SU-DHL-6 (cell line): Measurements from ENCODE around the gene VIPR2.
"Not testable (repeated sequence)": the region's sequence is repeated elsewhere in the genome, so short reads cannot be mapped to it uniquely, and the experiment has no call there.

Source experiments
- H2AFZ ChIP-seq: fragments of 200-600 bp; sonication (generic); 2 replicates; pipeline ENCODE4 v1.6.1; 2014; ENCODE audit warnings: low read depth, mild to moderate bottlenecking, moderate library complexity, mixed read lengths, antibody characterized with exemption, low read length; ENCODE audit not compliant: severe bottlenecking
- H3F3A ChIP-seq: fragments of 200-600 bp; shearing (Covaris generic); 2 replicates; pipeline ENCODE4 v1.6.0; 2016; ENCODE audit warnings: antibody characterized with exemption, mild to moderate bottlenecking; ENCODE audit not compliant: insufficient read depth
- H3K27ac ChIP-seq: fragments of 200-600 bp; sonication (generic); 2 replicates; pipeline ENCODE4 v1.5.1; 2016; ENCODE audit warnings: low read depth, mild to moderate bottlenecking, low read length, moderate library complexity, mixed read lengths
- H3K27me3 ChIP-seq: fragments of 200-600 bp; sonication (generic), shearing (Covaris generic); 2 replicates; pipeline ENCODE4 v1.6.0; 2014; ENCODE audit warnings: mild to moderate bottlenecking, low read length
- H3K36me3 ChIP-seq: fragments of 200-600 bp; sonication (generic); 2 replicates; pipeline ENCODE4 v1.6.1; 2014; ENCODE audit warnings: mild to moderate bottlenecking, low read length, mixed read lengths
- H3K4me2 ChIP-seq: fragments of 300-600, 200-600 bp; shearing (Covaris generic), sonication (generic); 2 replicates; pipeline ENCODE4 v1.6.0; 2014; ENCODE audit warnings: low read length, low read depth, mild to moderate bottlenecking; ENCODE audit not compliant: poor library complexity, severe bottlenecking
- H3K4me3 ChIP-seq: fragments of 200-600 bp; sonication (generic); 2 replicates; pipeline ENCODE4 v1.5.1; 2014; ENCODE audit warnings: antibody characterized with exemption, low read length, mild to moderate bottlenecking, mixed read lengths; ENCODE audit not compliant: insufficient read depth, poor library complexity, severe bottlenecking
- H3K79me2 ChIP-seq: fragments of 200-600 bp; sonication (generic); 2 replicates; pipeline ENCODE4 v1.6.1; 2014; ENCODE audit warnings: mild to moderate bottlenecking, low read length, moderate library complexity; ENCODE audit not compliant: insufficient read depth
- H3K9ac ChIP-seq: fragments of 200-600 bp; sonication (generic); 2 replicates; pipeline ENCODE4 v1.7.0; 2014; ENCODE audit warnings: mild to moderate bottlenecking, low read length
- H3K9me2 ChIP-seq: fragments of 200-600 bp; sonication (generic); replicated peaks from 2 replicates; pipeline ENCODE4 v1.6.1; 2014; ENCODE audit warnings: low read length; ENCODE audit not compliant: insufficient read depth
- H3K9me3 ChIP-seq: fragments of 200-600 bp; sonication (generic); 2 replicates; pipeline ENCODE4 v1.6.1; 2014; ENCODE audit warnings: low read length, mixed read lengths; ENCODE audit not compliant: insufficient read depth
- H4K20me1 ChIP-seq: fragments of 200-600 bp; sonication (generic); 2 replicates; pipeline ENCODE4 v1.6.1; 2014; ENCODE audit warnings: low read depth, mild to moderate bottlenecking, antibody characterized with exemption, low read length, moderate library complexity, mixed read lengths
- CTCF ChIP-seq: fragments of 200-600 bp; sonication (generic); IDR thresholded peaks from one replicate; pipeline ENCODE4 v1.5.1; 2017; ENCODE audit warnings: antibody characterized with exemption, mild to moderate bottlenecking, low read length, moderate library complexity; ENCODE audit not compliant: insufficient read depth, poor library complexity, severe bottlenecking
- EZH2phosphoT487 ChIP-seq: fragments of 200-600 bp; sonication (generic), shearing (Covaris generic); conservative IDR thresholded peaks from 2 replicates; pipeline ENCODE4 v1.6.1; 2018; ENCODE audit warnings: mild to moderate bottlenecking, antibody characterized with exemption, low read length, moderate library complexity, mixed read lengths

VIPR2 gene

GRCh38 chr7:159136442-159136841 lies 8.2 kb downstream of the VIPR2 start:
- TF ChIP-seq EZH2phosphoT487 (no peak), CTCF (no peak)
- H3K79me2 ChIP-seq, result no peaks in the 10 kb centered on the region
- H3K27ac ChIP-seq, result no peak overlapping the region
- H3K4me2 ChIP-seq, result no peak overlapping the region
- H3K4me3 ChIP-seq, result no peak overlapping the region
- no peaks in the 10 kb centered on the region for H3K9me2 ChIP-seq
- H2AFZ ChIP-seq, result no peak overlapping the region
- no peaks in the 10 kb centered on the region for H3K27me3 ChIP-seq
- H3F3A ChIP-seq, result no peaks in the 10 kb centered on the region
- no peaks in the 10 kb centered on the region for H3K9me3 ChIP-seq
- H3K36me3 ChIP-seq, result no peaks in the 10 kb centered on the region
- H3K9ac ChIP-seq, result no peak overlapping the region
- H4K20me1 ChIP-seq, result no peaks in the 10 kb centered on the region

GRCh38 chr7:159136013-159136412 lies 8.7 kb downstream of the VIPR2 start:
- no peak overlapping the region for H3K9ac ChIP-seq
- no peak overlapping the region for H3K27ac ChIP-seq
- H3K27me3 ChIP-seq, result no peaks in the 10 kb centered on the region
- H3F3A ChIP-seq, result no peaks in the 10 kb centered on the region
- H3K4me3 ChIP-seq, result no peak overlapping the region
- H4K20me1 ChIP-seq, result no peaks in the 10 kb centered on the region
- no peak overlapping the region for H3K4me2 ChIP-seq
- no peaks in the 10 kb centered on the region for H3K79me2 ChIP-seq
- TF ChIP-seq CTCF, result no peak
- TF ChIP-seq EZH2phosphoT487, result no peak
- H3K9me3 ChIP-seq, result no peaks in the 10 kb centered on the region
- H3K36me3 ChIP-seq, result no peaks in the 10 kb centered on the region
- no peak overlapping the region for H2AFZ ChIP-seq
- no peaks in the 10 kb centered on the region for H3K9me2 ChIP-seq

- not testable (repeated sequence) for H3K36me3 ChIP-seq, H3K9me3 ChIP-seq, H3K4me2 ChIP-seq, H3K9me2 ChIP-seq, H3K79me2 ChIP-seq, H4K20me1 ChIP-seq, H3K4me3 ChIP-seq, H2AFZ ChIP-seq, H3K27me3 ChIP-seq, H3K27ac ChIP-seq, H3K9ac ChIP-seq, H3F3A ChIP-seq
Observed at GRCh38 chr7:159132670-159133443, 11.8 kb downstream of the VIPR2 start.

GRCh38 chr7:159130820-159131219 lies 13.8 kb downstream of the VIPR2 start:
- no peaks in the 10 kb centered on the region for H3K27me3 ChIP-seq
- H3K9me2 ChIP-seq, result no peaks in the 10 kb centered on the region
- H3K9ac ChIP-seq, result no peak overlapping the region
- H3K27ac ChIP-seq, result no peak overlapping the region
- no peaks in the 10 kb centered on the region for H3K9me3 ChIP-seq
- no peak overlapping the region for H3K4me3 ChIP-seq
- no peaks in the 10 kb centered on the region for H3K79me2 ChIP-seq
- no peak overlapping the region for H3K4me2 ChIP-seq
- H4K20me1 ChIP-seq, result no peaks in the 10 kb centered on the region
- H3K36me3 ChIP-seq, result no peaks in the 10 kb centered on the region
- no peak for TF ChIP-seq CTCF
- no peak for TF ChIP-seq EZH2phosphoT487
- no peak overlapping the region for H2AFZ ChIP-seq
- H3F3A ChIP-seq, result no peaks in the 10 kb centered on the region
